HCT116 (cell line): ENCODE measurements around the gene TMEM60. TPM values are rescaled to one million over a fixed set of nuclear protein-coding genes. Genes with fewer than 3 reads are reported as not detected.

Experiments
- ATAC-seq: fragments of 200-7000 bp; cut with Tn5 transposase; 2 replicates; pipeline ENCODE4 v1.9.1; 2020; ENCODE audit warnings: mild to moderate bottlenecking, moderate library complexity
- BruUV-seq: library from RNA; stranded (reverse); fragments of 400-500 nt; replicated peaks from 2 replicates; lab custom pipeline; 2021; lab: Mats Ljungman, UMichigan
- CTCF ChIA-PET: fragments of 300-600 bp; sonication (Branson Sonifier 250); formaldehyde crosslinking; loops from one replicate; lab custom pipeline; 2021; ENCODE audit warnings: antibody characterized with exemption; lab: Charles Lee
- POLR2A ChIA-PET: fragments of 300-600, 350-600 bp; sonication (Branson Sonifier 250); formaldehyde crosslinking; loops from one replicate; lab custom pipeline; 2021; ENCODE audit warnings: antibody characterized with exemption; lab: Charles Lee
- RAD21 ChIA-PET, 2 experiments: fragments of 300-600 bp; sonication (Branson Sonifier 250); formaldehyde crosslinking; loops; one replicate each; lab custom pipeline; 2023; ENCODE audit warnings: low total read pairs in 2 of 2; ENCODE audit not compliant: uncharacterized antibody in 2 of 2, unreplicated experiment in 2 of 2, low non-redundant PET in 1 of 2; lab: Charles Lee
- DNase-seq: peaks from one replicate; pipeline ENCODE4 v3.0.0-alpha.2; 2010; ENCODE audit warnings: low read depth, low spot score
- H2AFZ ChIP-seq: fragments of 200-600 bp; shearing (Covaris generic), sonication (generic); 2 replicates; pipeline ENCODE4 v1.6.1; 2017; ENCODE audit warnings: low read depth, mixed run types, mixed read lengths, antibody characterized with exemption, low read length; ENCODE audit not compliant: poor library complexity, severe bottlenecking
- H3K27ac ChIP-seq: 2 replicates; pipeline ENCODE4 v1.5.1; 2012; ENCODE audit warnings: low read depth, low read length
- H3K27me3 ChIP-seq: fragments of 200-600 bp; sonication (generic); 2 replicates; pipeline ENCODE4 v1.6.1; 2016; ENCODE audit warnings: mixed run types, low read length, mixed read lengths; ENCODE audit not compliant: insufficient read depth
- H3K36me3 ChIP-seq, 2 experiments: fragments of 200-500 bp in 1 of 2; fragments of 200-600 bp in 1 of 2; sonication (Bioruptor generic) in 1 of 2; sonication (generic) in 1 of 2; 2 replicates each; pipeline versions ENCODE4 v1.5.1 to v1.6.1; 2014 to 2016; ENCODE audit warnings: low read length in 2 of 2, inconsistent platforms in 1 of 2, mixed read lengths in 1 of 2, mixed run types in 1 of 2; ENCODE audit not compliant: insufficient read depth in 2 of 2, control insufficient read depth in 1 of 2
- H3K4me1 ChIP-seq, 2 experiments: fragments of 200-600 bp in 1 of 2; sonication (generic) in 1 of 2; 2 replicates each; pipeline versions ENCODE4 v1.5.1 to v1.6.1; 2012 to 2017; ENCODE audit warnings: low read length in 2 of 2, inconsistent platforms in 1 of 2, mild to moderate bottlenecking in 1 of 2, mixed read lengths in 1 of 2, mixed run types in 1 of 2, moderate library complexity in 1 of 2; ENCODE audit not compliant: insufficient read depth in 2 of 2, control insufficient read depth in 1 of 2
- H3K4me2 ChIP-seq: fragments of 200-600 bp; sonication (generic); 2 replicates; pipeline ENCODE4 v1.6.1; 2017; ENCODE audit warnings: mixed run types, low read length, mixed read lengths
- H3K4me3 ChIP-seq, 2 experiments: fragments of 200-600 bp in 1 of 2; sonication (generic) in 1 of 2; replicated peaks in 1 of 2; 2 replicates each; pipeline ENCODE4 v1.5.1; 2011 to 2016; ENCODE audit warnings: low read length in 2 of 2, control low read depth in 1 of 2, low read depth in 1 of 2, mild to moderate bottlenecking in 1 of 2, mixed read lengths in 1 of 2, mixed run types in 1 of 2
- H3K79me2 ChIP-seq: fragments of 200-600 bp; sonication (generic); 2 replicates; pipeline ENCODE4 v1.6.1; 2017; ENCODE audit warnings: mild to moderate bottlenecking, mixed run types, low read length, moderate library complexity, mixed read lengths; ENCODE audit not compliant: insufficient read depth
- H3K9ac ChIP-seq: fragments of 200-600 bp; sonication (generic); 2 replicates; pipeline ENCODE4 v1.6.1; 2016; ENCODE audit warnings: low read length, mixed read lengths
- H3K9me2 ChIP-seq: fragments of 200-600 bp; sonication (generic), shearing (Covaris generic); 2 replicates; pipeline ENCODE4 v1.6.1; 2017; ENCODE audit warnings: mixed run types, mild to moderate bottlenecking, moderate library complexity; ENCODE audit not compliant: insufficient read depth
- H3K9me3 ChIP-seq, 2 experiments: fragments of 200-500 bp in 1 of 2; fragments of 200-600 bp in 1 of 2; sonication (Bioruptor generic) in 1 of 2; sonication (generic) in 1 of 2; 2 replicates each; pipeline ENCODE4 v1.6.1; 2014 to 2017; ENCODE audit warnings: low read length in 2 of 2, mixed read lengths in 2 of 2, inconsistent platforms in 1 of 2, low read depth in 1 of 2, mild to moderate bottlenecking in 1 of 2, mixed run types in 1 of 2, moderate library complexity in 1 of 2; ENCODE audit not compliant: control insufficient read depth in 1 of 2, insufficient read depth in 1 of 2
- H4K20me1 ChIP-seq: fragments of 200-600 bp; sonication (generic), shearing (Covaris generic); 2 replicates; pipeline ENCODE4 v1.6.1; 2017; ENCODE audit warnings: mixed run types, mild to moderate bottlenecking, moderate library complexity; ENCODE audit not compliant: insufficient read depth
- CEBPB ChIP-seq: IDR thresholded peaks from 2 replicates; pipeline ENCODE4 v1.6.1; 2012; ENCODE audit warnings: low read depth
- CTCF ChIP-seq, 3 experiments: fragments of 200-600 bp in 1 of 3; sonication (generic) in 1 of 3; IDR thresholded peaks in 2 of 3; conservative IDR thresholded peaks in 1 of 3; 2 replicates each; pipeline ENCODE4 v1.5.1; 2012 to 2017; ENCODE audit warnings: low read depth in 2 of 3, low read length in 2 of 3, antibody characterized with exemption in 1 of 3, borderline replicate concordance in 1 of 3, control low read depth in 1 of 3, mild to moderate bottlenecking in 1 of 3, mixed read lengths in 1 of 3, mixed run types in 1 of 3, moderate library complexity in 1 of 3; ENCODE audit not compliant: insufficient read depth in 1 of 3
- ELF1 ChIP-seq: IDR thresholded peaks from 2 replicates; pipeline ENCODE4 v1.6.1; 2012; ENCODE audit warnings: low read depth, borderline replicate concordance
- RAD21 ChIP-seq: IDR thresholded peaks from 2 replicates; pipeline ENCODE4 v1.6.1; 2012; ENCODE audit warnings: low read depth, mild to moderate bottlenecking
- ZFX ChIP-seq: fragments of 450-650 bp; IDR thresholded peaks from 2 replicates; pipeline ENCODE4 v1.6.1; 2017
- intact Hi-C: fragments of 100-400 bp; cut with micrococcal nuclease; formaldehyde crosslinking; loops from 2 replicates; pipeline ENCODE4 v1.10.0; 2022
- total RNA-seq: library from RNA; stranded (reverse); gene quantifications from one replicate; pipeline ENCODE4 v1.2.1, GENCODE V29; 2021; ENCODE audit not compliant: unreplicated experiment

Gene TMEM60
- total RNA-seq, 1 experiment from 2014 or later, result 10.3 TPM

DNA sequence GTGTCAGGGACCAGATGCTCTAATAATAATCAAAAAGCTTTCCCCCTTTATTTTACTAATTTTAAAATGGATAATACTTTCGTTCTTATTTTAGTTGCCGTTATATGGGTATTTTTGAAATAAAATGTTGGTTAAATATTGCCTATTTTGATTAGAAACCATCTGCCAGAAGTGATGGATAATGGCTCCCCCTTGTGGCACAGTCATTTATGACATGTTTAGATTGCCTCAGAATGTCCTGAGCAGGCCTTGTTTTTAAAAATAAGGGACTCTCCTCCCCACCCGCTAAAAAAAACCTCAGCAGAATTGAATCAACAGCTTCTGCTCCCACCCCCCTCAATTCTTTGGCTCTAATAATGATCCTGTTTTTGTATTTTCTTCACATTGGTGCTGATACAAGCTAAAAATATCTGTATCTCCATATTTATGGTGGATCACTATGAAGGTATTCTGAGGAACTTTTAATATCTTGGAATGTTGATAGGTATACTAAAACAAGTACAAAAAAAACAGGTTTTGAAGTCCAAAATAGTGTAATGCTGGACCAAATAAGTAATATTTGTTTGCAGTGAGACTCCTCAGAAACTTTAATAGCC lies 38.8 kb downstream of the TMEM60 start:
- Histone ChIP-seq H3K4me1 (no peaks in the 10 kb centered on the region), H3K9me3 (no peaks in the 10 kb centered on the region), H2AFZ (no peak overlapping the region), H3K79me2 (peaks cover 35% of the 10 kb centered on the region), H3K4me2 (no peak overlapping the region), H3K27me3 (no peaks in the 10 kb centered on the region), H3K4me3 (no peak overlapping the region), H3K27ac (no peak overlapping the region), H3K9me2 (no peaks in the 10 kb centered on the region), H4K20me1 (no peaks in the 10 kb centered on the region), H3K9ac (no peak overlapping the region), H3K36me3 (no peaks in the 10 kb centered on the region)
- POLR2A ChIA-PET, result no interaction called here
- intact Hi-C loops, result loop anchor here (1.0 to 5.0 kb wide), 4 partner anchors 63 to 322 kb away; partner anchors contain the start of gene RSBN1L
- peak; percentile 89 for TF ChIP-seq RAD21
- TF ChIP-seq CEBPB, result 0 out of 2 replicates have a peak, but pooled peaks have one; percentile 23
- peak; percentile 67 to 80 (median 79); a peak in 5 of 6 replicates for TF ChIP-seq CTCF (IDR thresholded peaks at IDR 0.05 in 2 of 3, conservative IDR thresholded peaks at IDR 0.05 in 1 of 3; ENCODE audit: borderline replicate concordance in 1 of 3, insufficient read depth in 1 of 3, low read depth in 2 of 3, low read length in 2 of 3)
- TF ChIP-seq ZFX, result no peak
- CTCF ChIA-PET, result interaction anchor here (0.7 to 2.2 kb wide), 5 partner anchors 101 to 186 kb away, joined by 3 to 12 read pairs (median 6); no protein-coding TSS in a partner anchor
- DNase-seq, result peak; percentile 57
- no TSS peak for BruUV-seq
- peak; percentile 78 for ATAC-seq
- RAD21 ChIA-PET, result no interaction called here

- H3K9me2 ChIP-seq, result no peaks in the 10 kb centered on the region
- H4K20me1 ChIP-seq, result no peaks in the 10 kb centered on the region
- ChIA-PET POLR2A (no interaction called here), RAD21 (no interaction called here), CTCF (interaction anchor here (1.0 to 4.0 kb wide), 2 partner anchors 99 to 106 kb away, joined by 4 to 17 read pairs; no protein-coding TSS in a partner anchor)
- H3K4me2 ChIP-seq, result no peak overlapping the region
- TF ChIP-seq CTCF (IDR thresholded peaks at IDR 0.05 in 2 of 3, conservative IDR thresholded peaks at IDR 0.05 in 1 of 3; ENCODE audit: borderline replicate concordance in 1 of 3, insufficient read depth in 1 of 3, low read depth in 2 of 3, low read length in 2 of 3) (no peak), ELF1 (no peak)
- no peaks in the 10 kb centered on the region for H3K27me3 ChIP-seq
- no peaks in the 10 kb centered on the region for H3K4me1 ChIP-seq
- H3K27ac ChIP-seq, result no peak overlapping the region
- no peak overlapping the region for H3K9ac ChIP-seq
- no peak overlapping the region for H3K4me3 ChIP-seq
- DNase-seq (no peak), ATAC-seq (no peak)
- BruUV-seq, result no TSS peak
- no peaks in the 10 kb centered on the region for H3K36me3 ChIP-seq
- no peaks in the 10 kb centered on the region for H3K9me3 ChIP-seq
- intact Hi-C loops, result loop anchor here (5.0 kb wide), 1 partner anchor 320 kb away; no protein-coding TSS in a partner anchor
- no peak overlapping the region for H2AFZ ChIP-seq
- H3K79me2 ChIP-seq, result peaks cover 35% of the 10 kb centered on the region
These were observed 40.6 kb downstream of the TMEM60 start for GRCh38 chr7:77757589-77757988.
